CD1c-positive myeloid dendritic cell (primary cell): Measurements from ENCODE around the gene CRTC3.

Experiments used
- DNase-seq: peaks from one replicate; pipeline ENCODE4 v3.0.0-alpha.2; 2016; ENCODE audit errors: extremely low spot score

Gene CRTC3

GRCh38 chr15:90563463-90563862 lies 33.7 kb downstream of the CRTC3 start:
- peak; percentile 54 for DNase-seq

- DNase-seq = peak; percentile 91
Observed at GRCh38 chr15:90564051-90564450, 34.3 kb downstream of the CRTC3 start.

- no peak for DNase-seq
Observed at GRCh38 chr15:90564590-90564989, 34.9 kb downstream of the CRTC3 start.

GRCh38 chr15:90565866-90566265 lies 36.1 kb downstream of the CRTC3 start:
- no peak for DNase-seq

- DNase-seq = no peak
Observed at GRCh38 chr15:90570643-90571042, 40.9 kb downstream of the CRTC3 start.

- DNase-seq = peak; percentile 95
Observed at GRCh38 chr15:90571063-90571541, 41.4 kb downstream of the CRTC3 start.

- no peak for DNase-seq
Observed at GRCh38 chr15:90572893-90573292, 43.2 kb downstream of the CRTC3 start.

GRCh38 chr15:90576711-90577389 lies 47.1 kb downstream of the CRTC3 start:
- DNase-seq = peak; percentile 54

GRCh38 chr15:90579213-90579612 lies 49.5 kb downstream of the CRTC3 start:
- no peak for DNase-seq

GRCh38 chr15:90580099-90580498 lies 50.4 kb downstream of the CRTC3 start:
- DNase-seq = no peak

- no peak for DNase-seq
Observed at GRCh38 chr15:90580541-90580940, 50.8 kb downstream of the CRTC3 start.

GRCh38 chr15:90580946-90581345 lies 51.2 kb downstream of the CRTC3 start:
- no peak for DNase-seq

- DNase-seq = no peak
Observed at GRCh38 chr15:90581771-90582352, 52.1 kb downstream of the CRTC3 start.

GRCh38 chr15:90582553-90582952 lies 52.8 kb downstream of the CRTC3 start:
- DNase-seq = no peak

- DNase-seq = no peak
Observed at GRCh38 chr15:90583471-90584252, 53.9 kb downstream of the CRTC3 start.

- DNase-seq = no peak
Observed at GRCh38 chr15:90584841-90585240, 55.1 kb downstream of the CRTC3 start.

- DNase-seq = no peak
Observed at GRCh38 chr15:90585863-90586262, 56.1 kb downstream of the CRTC3 start.

- no peak for DNase-seq
Observed at GRCh38 chr15:90586948-90587347, 57.2 kb downstream of the CRTC3 start.

- DNase-seq = no peak
Observed at GRCh38 chr15:90588427-90588826, 58.7 kb downstream of the CRTC3 start.

- no peak for DNase-seq
Observed at GRCh38 chr15:90591524-90591923, 61.8 kb downstream of the CRTC3 start.

GRCh38 chr15:90592131-90592881 lies 62.6 kb downstream of the CRTC3 start:
- DNase-seq = no peak
